Subcutaneous adipose tissue (tissue), 4 donors: Measurements from ENCODE around the gene COL7A1. TPM values are rescaled to one million over a fixed set of nuclear protein-coding genes. Genes with fewer than 3 reads are reported as not detected.

Source experiments
- CTCF ChIP-seq: fragments of 450-650 bp; IDR thresholded peaks from one replicate; pipeline ENCODE4 v1.5.1; 2016; ENCODE audit warnings: low read depth, mild to moderate bottlenecking, control low read depth, antibody characterized with exemption, moderate library complexity
- total RNA-seq, 4 donors: library from RNA; depleted of rRNA; stranded (reverse); fragments of >200 nt; gene quantifications; one replicate each; pipeline ENCODE4 v1.1.0, GENCODE V29; 2016

COL7A1 gene
- total RNA-seq, 4 donors from 2014 or later = 0.16 to 1.5 (median 0.59) TPM

DNA sequence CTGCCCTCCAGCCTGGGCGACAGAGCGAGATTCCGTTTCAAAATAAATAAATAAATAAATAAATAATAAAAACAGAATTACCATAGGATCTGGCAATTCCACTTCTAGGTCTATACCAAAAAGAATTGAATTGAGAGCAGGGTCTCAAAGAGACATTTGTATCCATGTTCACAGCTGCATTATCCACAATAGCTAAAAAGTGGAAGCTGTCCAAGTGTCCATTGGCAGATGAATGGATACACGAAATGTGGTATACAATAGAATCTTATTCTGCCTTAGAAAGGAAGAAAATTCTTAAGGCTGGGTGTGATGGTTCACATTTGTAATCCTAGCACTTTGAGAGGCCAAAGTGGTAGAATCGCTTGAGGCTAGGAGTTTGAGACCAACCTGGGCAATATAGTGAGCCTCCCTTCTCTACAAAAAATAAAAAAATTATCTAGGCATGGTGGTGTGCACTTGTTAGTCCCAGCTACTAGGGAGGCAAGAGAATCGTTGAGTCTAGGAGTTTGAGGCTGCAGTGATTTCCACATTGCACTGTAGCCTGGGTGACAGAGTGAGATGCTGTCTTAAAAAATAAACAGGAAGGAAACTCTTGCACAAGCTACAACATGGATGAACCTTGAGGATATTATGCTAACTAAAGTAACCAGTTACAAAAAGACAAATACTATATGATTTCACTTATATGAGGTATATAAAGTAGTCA lies 62.7 kb downstream of the COL7A1 start:
- TF ChIP-seq CTCF = no peak

DNA sequence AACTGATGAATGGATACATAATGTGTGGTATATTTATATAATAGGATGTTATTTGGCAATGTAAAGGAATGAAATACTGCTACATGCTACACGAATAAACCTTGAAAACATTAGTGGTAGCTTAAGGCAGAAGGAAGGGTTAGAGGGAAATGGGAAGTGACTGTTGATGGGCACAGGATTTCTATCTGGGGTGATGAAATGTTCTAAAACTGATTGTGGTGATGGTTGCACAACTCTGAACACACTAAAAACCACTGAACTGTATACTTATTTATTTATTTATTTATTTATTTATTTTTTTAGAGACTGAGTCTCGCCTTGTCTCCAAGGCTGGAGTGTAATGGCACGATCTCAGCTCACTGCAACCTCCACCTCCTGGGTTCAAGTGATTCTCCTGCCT lies 66.4 kb downstream of the COL7A1 start:
- no peak for TF ChIP-seq CTCF

DNA sequence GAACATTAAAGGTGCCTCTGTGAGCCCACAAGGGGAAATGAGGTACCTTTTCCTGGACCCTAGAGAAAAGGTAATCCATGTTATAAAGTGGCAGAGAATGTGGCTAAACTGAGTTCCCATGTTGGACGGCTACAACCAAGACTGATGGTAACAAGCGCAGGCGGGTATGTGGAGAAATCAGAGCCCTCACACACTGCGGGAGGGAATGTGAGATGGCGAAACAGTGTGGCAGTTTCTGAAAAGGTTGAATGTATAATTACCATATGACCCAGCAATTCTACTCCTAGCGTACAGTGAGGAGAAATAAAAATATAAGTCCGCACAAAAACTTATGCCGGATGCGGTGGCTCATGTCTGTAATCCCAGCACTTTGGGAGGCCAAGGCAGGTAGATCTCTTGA lies 67.1 kb downstream of the COL7A1 start:
- no peak for TF ChIP-seq CTCF

DNA sequence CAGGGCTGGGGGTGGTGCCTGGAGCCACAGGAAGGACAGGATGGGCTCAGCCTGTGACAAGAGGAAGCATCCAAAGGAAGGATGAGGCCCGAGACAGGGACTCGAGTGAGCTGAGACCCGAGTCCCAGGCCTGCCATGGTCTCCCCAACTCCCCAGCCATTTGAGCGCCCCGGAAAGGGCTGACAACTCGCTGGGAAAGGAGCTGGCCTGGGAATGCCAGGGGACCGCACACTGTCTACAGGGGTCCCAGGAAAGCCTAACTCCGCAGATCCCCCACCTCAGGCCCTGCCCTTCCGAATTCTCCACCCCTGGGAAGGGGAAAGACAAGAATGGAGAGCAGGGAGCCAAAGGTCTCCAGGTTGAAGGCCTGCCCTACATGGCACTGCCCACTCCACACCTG lies 70.2 kb downstream of the COL7A1 start:
- no peak for TF ChIP-seq CTCF

- no peak for TF ChIP-seq CTCF
Observed at GRCh38 chr3:48521635-48522034, 73.5 kb downstream of the COL7A1 start.

DNA sequence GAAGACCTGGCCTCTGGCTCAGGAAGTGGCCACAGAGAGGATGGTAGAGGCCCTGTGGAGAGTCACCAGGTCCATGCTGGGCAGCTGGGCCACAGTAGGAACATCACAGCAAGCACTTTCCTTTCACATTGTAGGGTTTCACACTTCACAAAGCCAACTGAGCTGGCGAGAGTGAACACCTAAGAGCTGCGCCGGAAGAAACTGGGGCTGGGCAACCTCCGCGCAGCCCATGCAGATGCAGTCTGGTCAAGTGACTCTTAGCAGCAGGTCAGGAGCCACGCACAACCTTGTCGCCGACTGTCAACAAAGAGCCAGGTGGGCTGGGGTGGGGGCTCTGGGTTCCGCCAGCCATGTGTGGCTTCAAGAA lies 75.9 kb downstream of the COL7A1 start:
- TF ChIP-seq CTCF = no peak

DNA sequence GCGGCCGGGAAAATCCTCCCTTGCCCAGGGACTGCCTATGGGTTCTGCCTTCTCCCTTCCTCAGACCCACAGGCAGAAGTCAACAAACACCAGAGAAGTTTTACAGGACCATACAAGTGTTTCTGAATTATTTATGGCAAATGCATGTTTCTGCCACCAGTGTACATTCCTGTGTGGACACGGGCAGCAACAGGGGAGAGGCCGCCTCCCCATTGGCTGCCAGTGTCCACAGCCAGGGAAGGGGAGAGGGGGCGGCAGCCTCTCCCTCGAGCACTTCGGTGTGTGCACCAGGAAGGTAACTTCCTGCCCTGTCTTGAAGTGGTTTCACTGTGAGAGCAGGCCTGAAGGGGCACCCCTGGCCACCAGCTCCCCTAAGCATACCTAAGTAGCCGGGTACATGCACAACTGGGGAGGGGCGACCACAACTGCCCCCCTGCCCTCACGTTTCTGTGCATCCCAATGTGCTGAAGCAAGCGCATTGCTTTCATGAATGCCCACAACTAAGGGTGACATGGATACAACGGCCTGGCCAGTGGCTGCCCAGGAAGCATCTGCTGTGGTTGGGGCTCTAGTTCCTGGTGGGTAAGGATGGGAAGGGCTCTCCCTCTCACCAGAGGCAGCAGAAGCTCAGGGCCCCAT lies 76.4 kb downstream of the COL7A1 start:
- no peak for TF ChIP-seq CTCF
